Duodenal mucosa (tissue), 2 donors: ENCODE data around the gene INTS14.

Experiments used
- H3K27ac ChIP-seq: one replicate; pipeline ENCODE4 v1.7.0; 2013; ENCODE audit warnings: low read depth, low read length
- H3K27me3 ChIP-seq, 2 donors: one replicate each; pipeline ENCODE4 v1.7.0; 2013; ENCODE audit warnings: low read length in 2 of 2, control low read depth in 1 of 2; ENCODE audit not compliant: insufficient read depth in 2 of 2, control insufficient read depth in 1 of 2
- H3K36me3 ChIP-seq, 2 donors: one replicate each; pipeline ENCODE4 v1.7.0; 2013; ENCODE audit warnings: low read length in 2 of 2, control low read depth in 1 of 2; ENCODE audit not compliant: insufficient read depth in 2 of 2, control insufficient read depth in 1 of 2
- H3K4me1 ChIP-seq, 2 donors: one replicate each; pipeline ENCODE4 v1.7.0; 2013; ENCODE audit warnings: low read length in 2 of 2, control low read depth in 1 of 2; ENCODE audit not compliant: insufficient read depth in 2 of 2, control insufficient read depth in 1 of 2
- H3K4me3 ChIP-seq, 2 donors: one replicate each; pipeline ENCODE4 v1.7.0; 2013; ENCODE audit warnings: low read length in 2 of 2, low read depth in 1 of 2
- H3K9ac ChIP-seq, 2 donors: one replicate each; pipeline ENCODE4 v1.7.0; 2013; ENCODE audit warnings: low read length in 2 of 2, low read depth in 1 of 2
- H3K9me3 ChIP-seq, 2 donors: one replicate each; pipeline ENCODE4 v1.7.0; 2013; ENCODE audit warnings: low read length in 2 of 2, control low read depth in 1 of 2; ENCODE audit not compliant: control insufficient read depth in 1 of 2

The INTS14 gene

DNA sequence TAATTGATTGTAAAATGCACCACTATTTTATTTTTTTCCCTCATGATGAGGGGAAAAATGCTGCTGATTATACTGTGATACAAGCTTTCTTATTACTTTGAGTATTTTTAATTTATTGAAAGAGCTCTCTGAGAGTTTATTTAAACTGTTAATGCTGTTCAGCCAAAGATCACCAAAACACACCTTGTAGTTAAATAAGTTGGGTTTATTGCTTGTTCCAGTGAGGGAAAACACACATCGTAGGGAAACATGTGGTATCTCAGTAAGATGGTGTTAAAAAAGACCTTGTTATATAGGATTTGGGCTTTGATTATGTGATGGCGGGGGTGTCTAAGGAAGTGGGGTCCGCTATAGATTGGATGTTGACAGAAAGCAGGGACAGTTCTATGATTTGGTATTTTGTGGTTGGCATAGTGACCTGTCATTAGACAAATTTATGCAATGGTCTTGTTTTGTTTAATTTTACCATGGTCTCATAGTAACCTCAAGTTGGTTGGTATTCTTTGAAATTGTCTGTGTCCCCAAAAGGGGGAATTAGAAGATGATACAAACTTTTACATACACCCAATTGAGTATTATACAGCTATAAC lies 69.6 kb downstream of the INTS14 start:
- no peak overlapping the region for H3K4me3 ChIP-seq
- no peaks in the 10 kb centered on the region for H3K27me3 ChIP-seq
- no peaks in the 10 kb centered on the region for H3K36me3 ChIP-seq
- no peak overlapping the region for H3K9ac ChIP-seq
- H3K4me1 ChIP-seq: no peaks in the 10 kb centered on the region
- no peaks in the 10 kb centered on the region for H3K9me3 ChIP-seq
- H3K27ac ChIP-seq: no peak overlapping the region

DNA sequence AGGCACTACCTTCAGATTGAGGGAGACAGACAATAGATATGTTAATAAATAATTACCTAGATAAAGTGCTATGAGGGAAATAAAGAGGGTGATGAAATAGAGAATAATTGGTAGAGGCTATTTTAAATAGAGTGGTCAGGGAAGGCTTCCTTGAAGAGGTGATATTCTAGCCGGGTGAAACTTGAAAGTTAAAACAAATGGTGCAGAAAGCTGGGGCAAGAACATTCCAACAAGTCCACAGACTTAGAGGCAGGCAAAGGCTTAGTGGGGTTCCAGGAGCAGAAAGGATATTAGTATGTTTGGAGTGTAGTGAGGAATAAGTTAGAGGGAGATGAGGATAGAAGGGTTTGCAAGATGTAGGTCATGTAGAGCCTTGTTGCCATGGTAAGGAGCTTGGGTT lies 70.6 kb downstream of the INTS14 start:
- Histone ChIP-seq H3K4me1 (no peaks in the 10 kb centered on the region), H3K36me3 (no peaks in the 10 kb centered on the region), H3K9ac (no peak overlapping the region), H3K27me3 (no peaks in the 10 kb centered on the region), H3K4me3 (no peak overlapping the region), H3K27ac (no peak overlapping the region), H3K9me3 (no peaks in the 10 kb centered on the region)

DNA sequence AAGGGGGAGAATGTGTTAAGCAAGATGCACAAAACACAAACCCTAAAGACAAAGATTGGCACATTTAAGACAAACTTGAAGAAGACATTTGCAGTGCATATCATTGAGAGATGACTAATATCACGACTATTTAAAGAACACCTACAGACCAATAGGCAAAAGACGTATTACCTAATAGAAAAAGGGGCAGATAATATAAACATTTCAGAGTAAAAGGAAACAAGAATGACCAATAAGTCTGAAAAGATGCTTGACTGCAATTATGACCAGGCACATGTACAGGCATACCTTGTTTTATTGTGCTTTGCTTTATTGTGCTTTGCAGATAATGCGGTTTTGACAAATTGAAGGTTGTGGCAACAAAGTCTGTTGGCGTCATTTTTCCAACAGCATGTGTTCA lies 75.7 kb downstream of the INTS14 start:
- H3K9ac ChIP-seq: no peak overlapping the region
- no peaks in the 10 kb centered on the region for H3K36me3 ChIP-seq
- H3K4me3 ChIP-seq: no peak overlapping the region
- H3K4me1 ChIP-seq: peaks cover 13 to 14% of the 10 kb centered on the region in 2 donors
- no peaks in the 10 kb centered on the region for H3K9me3 ChIP-seq
- no peak overlapping the region for H3K27ac ChIP-seq
- H3K27me3 ChIP-seq: no peaks in the 10 kb centered on the region

DNA sequence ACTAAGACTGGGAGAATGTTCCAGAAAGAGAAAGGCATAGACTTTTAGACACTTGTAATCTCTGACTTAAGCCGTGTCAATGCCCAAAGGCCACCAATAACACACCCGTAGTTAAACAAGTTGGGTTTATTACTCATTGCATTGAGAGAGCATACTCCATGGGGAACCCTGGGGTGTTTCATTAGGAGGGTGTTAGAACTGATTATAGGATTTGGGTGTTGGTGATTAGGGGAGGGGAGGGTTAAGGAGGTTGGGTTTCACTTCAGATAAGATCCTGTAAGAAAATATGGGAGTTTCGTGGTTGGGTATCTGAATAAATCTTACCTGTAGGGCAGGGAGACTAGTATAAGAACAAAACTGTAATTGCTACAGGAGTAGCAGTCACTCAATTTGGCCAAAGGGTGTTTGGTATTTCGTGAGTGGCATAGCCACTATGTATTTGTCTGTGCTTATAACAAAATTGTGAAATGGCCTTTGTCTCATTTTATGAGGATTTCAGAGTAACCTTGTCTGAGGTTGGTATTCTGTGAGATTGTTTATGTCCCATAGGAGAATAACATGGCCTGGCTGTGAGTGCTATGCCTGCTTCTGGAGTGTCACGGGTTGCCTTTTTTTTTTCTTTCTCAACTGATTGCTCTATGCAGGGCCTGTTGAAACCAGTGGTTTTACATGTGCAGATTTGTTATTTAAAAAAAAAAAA lies 77.7 kb downstream of the INTS14 start:
- Histone ChIP-seq H3K9ac (peak overlapping the region in 1 of 2 donors; percentile 24), H3K27me3 (no peaks in the 10 kb centered on the region), H3K4me1 (peaks cover 13 to 14% of the 10 kb centered on the region in 2 donors), H3K36me3 (no peaks in the 10 kb centered on the region), H3K9me3 (no peaks in the 10 kb centered on the region), H3K4me3 (peak overlapping the region in 1 of 2 donors; percentile 31), H3K27ac (no peak overlapping the region)

DNA sequence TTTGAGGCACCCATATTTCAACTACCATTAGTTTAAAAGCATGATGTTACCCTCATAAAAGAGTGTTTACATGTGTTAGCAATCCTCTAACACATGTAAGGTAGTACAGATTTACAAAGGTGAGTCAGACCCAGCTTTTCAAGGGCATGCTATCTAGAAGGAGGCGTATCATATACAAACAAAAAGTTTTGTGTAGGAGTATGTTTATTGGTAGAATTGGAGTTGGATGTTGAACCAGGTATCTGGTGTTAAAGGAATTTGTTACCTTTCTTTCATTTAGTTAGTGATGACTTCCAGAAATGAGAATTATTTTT lies 78.2 kb downstream of the INTS14 start:
- H3K27ac ChIP-seq: no peak overlapping the region
- H3K9ac ChIP-seq: peak overlapping the region in 1 of 2 donors; percentile 24
- H3K4me3 ChIP-seq: no peak overlapping the region
- no peaks in the 10 kb centered on the region for H3K9me3 ChIP-seq
- no peaks in the 10 kb centered on the region for H3K36me3 ChIP-seq
- no peaks in the 10 kb centered on the region for H3K27me3 ChIP-seq
- H3K4me1 ChIP-seq: peaks cover 13 to 14% of the 10 kb centered on the region in 2 donors

DNA sequence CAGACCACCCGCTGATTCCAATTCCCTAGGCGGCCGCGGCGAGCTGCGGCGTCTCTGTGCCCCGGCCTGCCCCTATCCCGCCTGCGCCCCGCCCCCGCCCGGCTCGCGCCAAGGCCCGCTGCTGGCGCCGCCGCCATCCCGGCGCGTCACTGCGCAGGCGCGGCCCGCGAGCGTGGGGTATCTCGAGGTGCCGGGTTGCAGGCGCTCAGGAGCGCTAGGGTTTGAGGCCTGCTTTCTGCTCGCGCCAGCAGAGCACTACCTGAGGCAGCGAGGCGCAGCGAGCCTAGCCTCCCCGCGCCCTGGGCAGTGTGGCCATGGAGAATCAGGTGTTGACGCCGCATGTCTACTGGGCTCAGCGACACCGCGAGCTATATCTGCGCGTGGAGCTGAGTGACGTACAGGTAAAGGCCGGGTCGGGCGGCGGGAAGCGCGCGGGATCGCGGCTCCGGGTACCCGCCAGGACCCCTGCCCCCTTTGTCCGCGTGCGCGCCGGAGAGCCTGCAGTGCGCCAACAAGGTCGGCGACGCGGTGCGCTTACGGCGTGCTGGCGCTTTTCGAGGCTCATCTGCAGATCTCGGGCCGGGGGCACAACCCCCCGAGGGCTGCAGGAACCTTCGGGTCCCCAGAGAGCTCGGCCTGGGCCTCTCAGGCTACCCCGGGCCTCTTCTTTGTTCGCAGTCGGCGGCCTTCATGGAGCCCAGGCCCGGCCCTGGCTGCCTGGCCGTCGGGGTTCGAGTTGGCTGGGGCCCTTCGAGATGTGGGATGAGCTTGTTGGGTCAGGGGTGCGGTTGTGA lies 80.4 kb downstream of the INTS14 start, which contains the start of gene HACD3:
Gene HACD3, plus strand, starts transcription at position 146 of the 794 bp plus-strand sequence. Its CDS starts 169 bp downstream, at position 315.
- peak within 1 kb of the TSS; percentile 68 to 96 for H3K9ac ChIP-seq
- H3K27ac ChIP-seq: peak within 1 kb of the TSS; percentile 54
- no peaks in the 10 kb centered on the region for H3K36me3 ChIP-seq

DNA sequence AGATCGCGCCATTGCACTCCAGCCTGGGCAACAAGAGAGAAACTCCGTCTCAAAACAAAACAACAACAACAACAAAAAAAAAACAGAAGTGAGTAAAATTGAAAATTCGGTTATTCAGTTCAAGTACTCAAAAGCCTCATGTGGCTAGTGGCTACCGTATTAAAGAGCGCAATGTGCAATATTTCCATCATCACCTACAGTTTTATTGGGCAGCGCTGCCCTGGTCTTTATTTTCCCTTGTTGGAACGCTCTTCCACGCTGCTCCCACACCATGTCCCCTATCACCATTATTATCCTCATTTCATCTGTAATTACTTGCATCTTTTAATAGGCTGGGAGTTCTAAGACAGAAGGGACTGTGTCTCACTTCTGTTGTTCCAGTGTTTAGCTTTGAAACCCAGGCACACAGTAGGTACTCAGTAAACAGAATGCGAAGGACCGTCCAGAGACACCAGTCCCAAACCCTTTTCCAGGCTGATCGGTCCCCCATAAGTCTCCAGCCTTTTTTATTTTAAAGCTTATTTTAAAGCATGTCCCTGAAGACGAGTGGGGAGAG lies 81.1 kb downstream of the INTS14 start:
- peak overlapping the region; percentile 54 for H3K27ac ChIP-seq
- peak overlapping the region; percentile 61 to 68 for H3K9ac ChIP-seq
- no peaks in the 10 kb centered on the region for H3K9me3 ChIP-seq
- peak overlapping the region; percentile 91 to 92 for H3K4me3 ChIP-seq
- H3K4me1 ChIP-seq: peaks cover 13 to 14% of the 10 kb centered on the region in 2 donors
- H3K27me3 ChIP-seq: no peaks in the 10 kb centered on the region
- no peaks in the 10 kb centered on the region for H3K36me3 ChIP-seq

More for the DNA sequence above, 80.4 kb downstream of the INTS14 start, which contains the start of gene HACD3:
- H3K4me1 ChIP-seq: peaks cover 13 to 14% of the 10 kb centered on the region in 2 donors
- no peaks in the 10 kb centered on the region for H3K27me3 ChIP-seq
- no peaks in the 10 kb centered on the region for H3K9me3 ChIP-seq
- peak within 1 kb of the TSS; percentile 91 to 92 for H3K4me3 ChIP-seq
